Naive thymus-derived CD4-positive, alpha-beta T cell (primary cell): ENCODE data around the gene TBCEL. TPM values are rescaled to one million over a fixed set of nuclear protein-coding genes. Genes with fewer than 3 reads are reported as not detected.
A peak's percentile ranks its signal among the peaks of the same experiment; 100 is the strongest.

Experiments used
- ATAC-seq: fragments of 150-1000 bp; cut with Tn5 transposase; 2 replicates; pipeline ENCODE4 v1.10.0; 2021; ENCODE audit warnings: mild to moderate bottlenecking, moderate library complexity
- CTCF ChIA-PET: fragments of 350-600 bp; sonication (Branson Sonifier 250); formaldehyde crosslinking; loops from one replicate; lab custom pipeline; 2021; ENCODE audit warnings: antibody characterized with exemption; lab: Charles Lee
- POLR2A ChIA-PET: fragments of 350-600 bp; sonication (Branson Sonifier 250); formaldehyde crosslinking; loops from one replicate; lab custom pipeline; 2021; ENCODE audit warnings: antibody characterized with exemption, inconsistent platforms; lab: Charles Lee
- DNase-seq, 9 donors: peaks; one replicate each; pipeline versions ENCODE4 v3.0.0 to v3.0.0-alpha.2; 2020 to 2022; ENCODE audit warnings: mixed read lengths in 1 of 9
- H3K27ac ChIP-seq: one replicate; pipeline ENCODE4 v1.7.0; 2013; ENCODE audit warnings: mild to moderate bottlenecking, low read depth, low read length, moderate library complexity
- H3K27me3 ChIP-seq, 2 donors: one replicate each; pipeline ENCODE4 v1.7.0; 2013; ENCODE audit warnings: low read length in 2 of 2, mild to moderate bottlenecking in 2 of 2, moderate library complexity in 2 of 2; ENCODE audit not compliant: control insufficient read depth in 2 of 2, insufficient read depth in 2 of 2
- H3K36me3 ChIP-seq, 3 experiments: 1 replicate in 2 of 3; 2 replicates in 1 of 3; pipeline ENCODE4 v1.7.0; 2013; ENCODE audit warnings: low read length in 3 of 3, mild to moderate bottlenecking in 3 of 3, moderate library complexity in 1 of 3; ENCODE audit not compliant: insufficient read depth in 3 of 3, control insufficient read depth in 2 of 3
- H3K4me1 ChIP-seq, 2 donors: one replicate each; pipeline ENCODE4 v1.7.0; 2013; ENCODE audit warnings: low read length in 2 of 2, mild to moderate bottlenecking in 2 of 2, moderate library complexity in 1 of 2; ENCODE audit not compliant: control insufficient read depth in 2 of 2, insufficient read depth in 2 of 2
- H3K4me3 ChIP-seq: 2 replicates; pipeline ENCODE4 v1.7.0; 2013; ENCODE audit warnings: mild to moderate bottlenecking, low read length
- H3K9me3 ChIP-seq, 3 experiments: 1 replicate in 2 of 3; 2 replicates in 1 of 3; pipeline ENCODE4 v1.7.0; 2013; ENCODE audit warnings: low read length in 3 of 3; ENCODE audit not compliant: control insufficient read depth in 2 of 3
- H3K27ac Mint-ChIP-seq, 9 donors: one replicate each; pipeline ENCODE4 v1.8.0; 2020 to 2022; ENCODE audit warnings: mixed read lengths in 9 of 9, mild to moderate bottlenecking in 8 of 9, moderate library complexity in 5 of 9, inconsistent platforms in 2 of 9
- H3K27me3 Mint-ChIP-seq, 5 donors: one replicate each; pipeline ENCODE4 v1.8.0; 2021 to 2022; ENCODE audit warnings: mixed read lengths in 5 of 5, mild to moderate bottlenecking in 1 of 5
- H3K36me3 Mint-ChIP-seq, 5 donors: one replicate each; pipeline ENCODE4 v1.8.0; 2020 to 2022; ENCODE audit warnings: mixed read lengths in 5 of 5, mild to moderate bottlenecking in 3 of 5, inconsistent platforms in 1 of 5
- H3K4me1 Mint-ChIP-seq, 7 donors: one replicate each; pipeline ENCODE4 v1.8.0; 2020 to 2022; ENCODE audit warnings: mixed read lengths in 7 of 7, mild to moderate bottlenecking in 3 of 7, inconsistent platforms in 1 of 7
- H3K4me3 Mint-ChIP-seq, 10 donors: one replicate each; pipeline ENCODE4 v1.8.0; 2020 to 2022; ENCODE audit warnings: mild to moderate bottlenecking in 10 of 10, mixed read lengths in 10 of 10, moderate library complexity in 6 of 10, inconsistent platforms in 2 of 10
- H3K9me3 Mint-ChIP-seq, 11 donors: one replicate each; pipeline ENCODE4 v1.8.0; 2020 to 2022; ENCODE audit warnings: mixed read lengths in 11 of 11, mild to moderate bottlenecking in 4 of 11, inconsistent platforms in 1 of 11, moderate library complexity in 1 of 11
- intact Hi-C, 2 donors: fragments of 100-400 bp; cut with micrococcal nuclease; formaldehyde crosslinking; loops; one replicate each; pipeline ENCODE4 v1.15.1; 2023
- polyA plus RNA-seq, 2 donors: library from polyadenylated mRNA; unstranded; fragments of 300-500 nt; fragmentation: Illumina TruSeq; gene quantifications; one replicate each; pipeline ENCODE4 v1.2.3, GENCODE V29; 2021
- total RNA-seq, 6 experiments: library from RNA in 5 of 6; stranded (reverse) in 5 of 6; gene quantifications; 1 replicate in 5 of 6; 2 replicates in 1 of 6; pipeline ENCODE4 v1.2.3 and lab custom pipeline; 2021 to 2026

TBCEL gene, protein sequence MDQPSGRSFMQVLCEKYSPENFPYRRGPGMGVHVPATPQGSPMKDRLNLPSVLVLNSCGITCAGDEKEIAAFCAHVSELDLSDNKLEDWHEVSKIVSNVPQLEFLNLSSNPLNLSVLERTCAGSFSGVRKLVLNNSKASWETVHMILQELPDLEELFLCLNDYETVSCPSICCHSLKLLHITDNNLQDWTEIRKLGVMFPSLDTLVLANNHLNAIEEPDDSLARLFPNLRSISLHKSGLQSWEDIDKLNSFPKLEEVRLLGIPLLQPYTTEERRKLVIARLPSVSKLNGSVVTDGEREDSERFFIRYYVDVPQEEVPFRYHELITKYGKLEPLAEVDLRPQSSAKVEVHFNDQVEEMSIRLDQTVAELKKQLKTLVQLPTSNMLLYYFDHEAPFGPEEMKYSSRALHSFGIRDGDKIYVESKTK
- 10 to 100 TPM; 14.7 to 30.0 (median 22.2) TPM for total RNA-seq
- 1 to 10 TPM; 3.2 to 4.0 TPM for polyA plus RNA-seq
- 12.1 reads per million, percentile 40 among the genes with 10 or more reads in this experiment for total RNA-seq (lab: John Stamatoyannopoulos, UW)

DNA sequence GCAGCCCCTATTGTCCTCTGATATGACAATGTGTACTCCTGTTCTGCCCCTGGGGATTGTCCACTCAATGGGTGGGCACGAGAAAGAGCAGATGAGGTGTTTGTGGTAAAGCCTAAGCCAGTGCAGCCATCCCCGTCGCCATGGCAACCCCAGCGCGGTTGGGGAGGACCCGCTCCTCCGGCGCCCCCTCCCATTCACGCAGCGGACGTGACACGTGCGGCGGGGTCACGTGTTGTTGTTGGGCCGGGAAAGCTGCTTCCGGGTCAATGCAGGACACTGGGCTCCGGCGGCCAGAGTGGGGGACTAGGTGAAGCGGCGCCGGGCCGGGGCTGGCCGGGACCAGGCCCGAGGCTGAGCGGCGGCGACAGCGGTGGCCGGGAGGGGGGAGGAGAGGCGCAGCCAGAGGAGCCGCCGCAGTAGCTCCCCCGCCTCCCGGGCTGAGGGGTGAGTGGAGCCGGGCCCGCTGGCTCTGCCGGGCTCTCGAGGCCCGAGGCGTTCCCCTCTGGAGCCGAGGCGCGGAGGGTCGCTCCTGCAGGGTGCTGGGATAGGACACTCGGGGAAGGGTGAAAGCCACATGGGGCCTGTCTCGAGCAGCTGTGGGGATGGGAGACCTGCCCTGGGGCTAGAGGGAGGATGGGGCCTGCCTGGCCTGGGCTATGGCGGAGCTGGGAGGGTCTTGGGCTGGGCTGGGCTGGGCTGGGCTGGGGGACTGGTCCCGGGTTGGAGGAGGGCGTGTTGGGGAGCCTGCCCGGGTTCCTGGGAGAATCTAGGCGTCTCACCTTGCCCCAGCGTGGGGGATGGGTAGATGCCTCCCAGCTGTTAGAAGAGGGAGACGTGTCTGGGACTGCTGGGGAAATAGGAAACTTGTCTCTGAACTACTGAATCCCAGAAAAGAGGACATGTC, at the start of gene TBCEL:
Gene TBCEL (plus strand): TSS at position 255 of the 904 bp plus-strand sequence. CDS start 21,589 bp downstream, outside the sequence.
- Mint-ChIP-seq H3K4me1 (peaks cover 20 to 49% (median 32%) of the 10 kb centered on the region in 7 donors), H3K27me3 (peaks cover 4 to 14% (median 6%) of the 10 kb centered on the region in 5 donors), H3K36me3 (peaks cover 0 to 3% (median 0%) of the 10 kb centered on the region in 5 donors), H3K27ac (peak within 1 kb of the TSS; percentile 79 to 95 (median 90)), H3K9me3 (no peaks in the 10 kb centered on the region), H3K4me3 (peak within 1 kb of the TSS; percentile 72 to 92 (median 89))
- peak; percentile 74 to 89 (median 87) for DNase-seq
- ChIA-PET CTCF (no interaction called here), POLR2A (interaction anchor here (0.6 to 1.0 kb wide), 2 partner anchors 28 to 403 kb away, joined by 3 read pairs; no protein-coding TSS in a partner anchor)
- H3K36me3 ChIP-seq, result no peaks in the 10 kb centered on the region
- peak within 1 kb of the TSS; percentile 53 for H3K4me3 ChIP-seq
- H3K27ac ChIP-seq, result peak within 1 kb of the TSS; percentile 81
- peaks cover 7 to 10% of the 10 kb centered on the region in 2 donors for H3K4me1 ChIP-seq
- intact Hi-C loops, result loop anchor here in 1 of 2 donors (1.0 to 2.0 kb wide), 2 partner anchors 38 to 269 kb away; partner anchors contain the start of gene SC5D
- no peaks in the 10 kb centered on the region for H3K9me3 ChIP-seq
- no peaks in the 10 kb centered on the region for H3K27me3 ChIP-seq
- ATAC-seq, result peak; percentile 91

DNA sequence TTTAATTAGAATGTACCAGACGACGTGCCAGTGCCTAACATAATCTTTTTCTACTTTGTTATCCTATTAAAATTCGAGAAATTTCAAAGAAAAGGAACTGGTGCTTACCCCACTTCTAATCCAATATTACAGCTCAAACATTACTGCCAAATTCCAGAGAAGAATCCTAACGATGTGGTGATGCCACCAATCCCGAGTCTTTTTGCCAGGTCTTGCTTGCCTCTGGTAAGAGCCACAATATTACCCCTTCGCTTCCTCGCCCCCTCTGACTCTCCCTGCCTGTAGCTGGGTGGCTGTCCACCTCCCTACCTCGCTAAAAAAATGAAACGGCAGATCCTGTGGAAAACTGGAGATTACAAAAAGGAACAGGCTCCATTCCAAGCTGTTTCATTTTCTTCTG, 49.4 kb upstream of the TBCEL start:
- no peaks in the 10 kb centered on the region for H3K4me1 Mint-ChIP-seq
- H3K4me3 Mint-ChIP-seq, result no peak overlapping the region
- CTCF ChIA-PET, result no interaction called here
- H3K36me3 ChIP-seq, result no peaks in the 10 kb centered on the region
- POLR2A ChIA-PET, result no interaction called here
- no peak overlapping the region for H3K27ac Mint-ChIP-seq
- H3K27me3 Mint-ChIP-seq, result peaks cover 23 to 46% (median 28%) of the 10 kb centered on the region in 5 donors
- no peaks in the 10 kb centered on the region for H3K4me1 ChIP-seq
- no peak overlapping the region for H3K4me3 ChIP-seq
- H3K27ac ChIP-seq, result no peak overlapping the region
- no peaks in the 10 kb centered on the region for H3K9me3 ChIP-seq
- no peaks in the 10 kb centered on the region for H3K36me3 Mint-ChIP-seq
- intact Hi-C loops, result no loop called here
- ATAC-seq (no peak), DNase-seq (no peak)
- peaks cover 0 to 2% of the 10 kb centered on the region in 2 donors for H3K27me3 ChIP-seq
- no peaks in the 10 kb centered on the region for H3K9me3 Mint-ChIP-seq

DNA sequence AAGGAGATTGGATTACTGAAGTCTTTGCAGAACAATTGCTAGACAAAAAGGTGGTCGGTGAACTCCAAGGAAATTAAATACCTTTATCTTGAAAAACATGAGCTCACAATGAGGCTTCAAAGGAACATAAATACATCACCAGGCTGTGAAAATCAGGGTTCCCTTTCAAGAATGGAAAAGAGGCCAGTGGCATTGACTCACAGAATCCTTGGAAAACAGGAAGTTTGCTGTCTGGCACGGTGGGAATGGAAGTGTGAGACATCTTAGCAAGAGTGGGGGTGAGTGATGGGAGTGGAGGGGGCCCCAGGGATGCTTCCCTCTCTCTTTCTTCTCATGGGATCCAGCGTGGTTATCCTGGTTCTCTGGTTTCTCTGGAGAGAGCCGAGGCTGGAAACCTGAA, 48.9 kb upstream of the TBCEL start:
- Histone ChIP-seq H3K27me3 (peaks cover 0 to 2% of the 10 kb centered on the region in 2 donors), H3K4me3 (no peak overlapping the region), H3K27ac (no peak overlapping the region), H3K9me3 (no peaks in the 10 kb centered on the region), H3K4me1 (no peaks in the 10 kb centered on the region), H3K36me3 (no peaks in the 10 kb centered on the region)
- CTCF ChIA-PET, result no interaction called here
- H3K27me3 Mint-ChIP-seq, result peaks cover 26 to 50% (median 28%) of the 10 kb centered on the region in 5 donors
- H3K4me3 Mint-ChIP-seq, result no peak overlapping the region
- intact Hi-C loops, result no loop called here
- POLR2A ChIA-PET, result no interaction called here
- no peak for DNase-seq
- H3K9me3 Mint-ChIP-seq, result no peaks in the 10 kb centered on the region
- no peaks in the 10 kb centered on the region for H3K4me1 Mint-ChIP-seq
- H3K27ac Mint-ChIP-seq, result no peak overlapping the region
- H3K36me3 Mint-ChIP-seq, result no peaks in the 10 kb centered on the region
- ATAC-seq, result no peak

DNA sequence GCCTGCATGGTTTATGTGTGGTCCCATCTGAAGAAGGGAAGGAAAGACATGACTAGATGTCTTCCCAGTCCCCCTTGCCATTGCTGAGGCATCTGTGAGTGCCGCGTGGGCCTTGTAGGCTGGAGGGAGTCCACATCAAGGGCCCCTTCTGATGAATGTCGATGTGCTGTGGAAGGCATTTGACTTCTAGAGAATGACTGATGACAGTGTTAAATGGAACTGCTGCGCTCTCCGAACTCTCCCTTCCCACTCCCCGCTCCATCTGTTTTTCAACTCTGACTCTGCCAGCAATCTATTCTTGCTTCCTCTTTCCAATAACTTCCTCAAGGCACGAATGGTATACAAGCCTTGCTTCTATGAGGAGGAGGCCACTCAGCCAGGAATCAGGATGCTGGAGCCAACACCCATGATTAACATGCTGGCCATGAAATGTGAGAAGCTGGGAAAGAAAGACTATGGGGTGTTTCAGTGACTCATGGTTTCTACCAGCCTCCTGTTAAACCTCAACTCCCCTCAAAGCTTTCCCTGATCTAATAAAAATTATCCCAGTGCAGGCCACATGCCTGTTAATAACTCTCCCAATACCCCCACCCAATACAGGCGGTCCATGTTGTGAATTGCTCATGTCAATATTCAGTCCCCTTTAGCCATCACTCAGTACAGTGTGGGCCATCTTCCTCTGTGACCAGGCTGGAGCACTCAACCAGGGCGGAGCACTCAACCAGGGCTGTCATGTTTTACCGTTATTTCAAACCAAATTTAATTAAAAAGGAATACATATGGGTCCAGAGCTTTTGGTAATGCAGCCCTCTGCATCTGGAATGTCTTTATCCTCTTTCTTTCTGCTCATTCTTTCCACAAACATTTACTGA, 46.4 kb upstream of the TBCEL start:
- Histone ChIP-seq H3K27ac (no peak overlapping the region), H3K4me1 (no peaks in the 10 kb centered on the region), H3K4me3 (no peak overlapping the region), H3K9me3 (no peaks in the 10 kb centered on the region), H3K27me3 (peaks cover 0 to 2% of the 10 kb centered on the region in 2 donors), H3K36me3 (no peaks in the 10 kb centered on the region)
- ATAC-seq (no peak), DNase-seq (no peak)
- intact Hi-C loops, result no loop called here
- Mint-ChIP-seq H3K4me1 (no peaks in the 10 kb centered on the region), H3K27me3 (peaks cover 19 to 42% (median 31%) of the 10 kb centered on the region in 5 donors), H3K27ac (no peak overlapping the region), H3K36me3 (no peaks in the 10 kb centered on the region), H3K4me3 (no peak overlapping the region), H3K9me3 (no peaks in the 10 kb centered on the region)
- CTCF ChIA-PET, result no interaction called here
- POLR2A ChIA-PET, result no interaction called here

DNA sequence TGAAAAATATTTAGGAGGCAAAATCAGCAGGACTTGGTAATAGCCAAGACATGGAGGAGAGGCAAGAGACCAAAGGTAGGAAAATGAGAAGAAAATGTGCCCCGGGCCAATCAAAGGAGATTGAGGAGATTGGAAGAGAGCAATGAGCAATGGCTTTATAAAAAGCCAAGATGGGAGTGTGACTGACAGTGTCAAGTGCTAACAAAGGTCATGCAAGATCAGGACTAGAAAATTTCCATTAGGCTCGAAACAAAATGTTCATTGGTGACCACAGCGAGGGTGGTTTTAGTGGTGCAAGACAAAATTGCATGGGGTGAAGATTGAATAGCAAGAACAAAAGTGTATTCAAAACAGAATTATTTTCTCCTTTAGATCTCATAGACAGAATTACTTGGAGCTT, 45.2 kb upstream of the TBCEL start:
- intact Hi-C loops, result no loop called here
- Histone ChIP-seq H3K4me3 (no peak overlapping the region), H3K9me3 (no peaks in the 10 kb centered on the region), H3K4me1 (no peaks in the 10 kb centered on the region), H3K36me3 (no peaks in the 10 kb centered on the region), H3K27ac (no peak overlapping the region), H3K27me3 (no peaks in the 10 kb centered on the region)
- ATAC-seq (no peak), DNase-seq (no peak)
- H3K4me1 Mint-ChIP-seq, result no peaks in the 10 kb centered on the region
- ChIA-PET POLR2A (no interaction called here), CTCF (no interaction called here)
- no peak overlapping the region for H3K4me3 Mint-ChIP-seq
- no peaks in the 10 kb centered on the region for H3K36me3 Mint-ChIP-seq
- no peak overlapping the region for H3K27ac Mint-ChIP-seq
- H3K27me3 Mint-ChIP-seq, result peaks cover 24 to 44% (median 40%) of the 10 kb centered on the region in 5 donors
- peaks cover 0 to 1% (median 0%) of the 10 kb centered on the region in 11 donors for H3K9me3 Mint-ChIP-seq
